IMR-90 (cell line): ENCODE data around the gene C12orf57. TPM values are rescaled to one million over a fixed set of nuclear protein-coding genes. Genes with fewer than 3 reads are reported as not detected.
A peak's percentile ranks its signal among the peaks of the same experiment; 100 is the strongest.

Source experiments
- ATAC-seq: fragments of 200-7000 bp; cut with Tn5 transposase; 2 replicates; pipeline ENCODE4 v1.9.1; 2020; ENCODE audit warnings: low read depth, mild to moderate bottlenecking, moderate library complexity
- BruUV-seq: library from RNA; stranded (reverse); fragments of 400-500 nt; replicated peaks from 2 replicates; lab custom pipeline; 2021; lab: Mats Ljungman, UMichigan
- CTCF ChIA-PET: fragments of 300-600 bp; formaldehyde crosslinking; extraction: SDS; loops from one replicate; lab custom pipeline; 2021; ENCODE audit warnings: antibody characterized with exemption; lab: Yijun Ruan, JAX
- POLR2A ChIA-PET: fragments of 300-600 bp; sonication (Branson Sonifier 250); formaldehyde crosslinking; loops from one replicate; lab custom pipeline; 2022; ENCODE audit warnings: antibody characterized with exemption; ENCODE audit not compliant: unreplicated experiment; lab: Charles Lee
- DNase-seq: peaks from one replicate; pipeline ENCODE4 v3.0.0; 2013
- H2AFZ ChIP-seq: replicated peaks from 2 replicates; pipeline ENCODE3; 2013; ENCODE audit warnings: low read length, mild to moderate bottlenecking; ENCODE audit not compliant: poor library complexity
- H2AK5ac ChIP-seq: 2 replicates; pipeline ENCODE4 v1.6.1; 2013; ENCODE audit warnings: low read depth, low read length, inconsistent platforms
- H2AK9ac ChIP-seq: replicated peaks from 2 replicates; pipeline ENCODE3; 2013; ENCODE audit warnings: mild to moderate bottlenecking, low read depth, low read length, moderate library complexity; ENCODE audit not compliant: poor library complexity
- H2BK120ac ChIP-seq: 2 replicates; pipeline ENCODE4 v1.6.1; 2013; ENCODE audit warnings: low read depth, low read length, inconsistent platforms
- H2BK15ac ChIP-seq: 3 replicates; pipeline ENCODE4 v1.6.1; 2013; ENCODE audit warnings: low read depth, low read length, inconsistent platforms
- H2BK20ac ChIP-seq: 2 replicates; pipeline ENCODE4 v1.6.1; 2013; ENCODE audit warnings: low read depth, mild to moderate bottlenecking, inconsistent platforms, low read length, moderate library complexity
- H2BK5ac ChIP-seq: 2 replicates; pipeline ENCODE4 v1.6.1; 2013; ENCODE audit warnings: mild to moderate bottlenecking, low read depth, low read length, inconsistent platforms; ENCODE audit not compliant: poor library complexity, severe bottlenecking
- H3K14ac ChIP-seq: replicated peaks from 2 replicates; pipeline ENCODE4 v1.6.1; 2013; ENCODE audit warnings: low read depth, low read length, inconsistent platforms
- H3K18ac ChIP-seq: 2 replicates; pipeline ENCODE4 v1.6.1; 2013; ENCODE audit warnings: low read depth, low read length, control low read depth
- H3K23ac ChIP-seq: 2 replicates; pipeline ENCODE4 v1.6.1; 2013; ENCODE audit warnings: low read depth, low read length, inconsistent platforms
- H3K27ac ChIP-seq: 2 replicates; pipeline ENCODE4 v1.5.1; 2013; ENCODE audit warnings: mild to moderate bottlenecking, control low read depth, low read length; ENCODE audit not compliant: insufficient read depth
- H3K27me3 ChIP-seq: 2 replicates; pipeline ENCODE4 v1.6.1; 2013; ENCODE audit warnings: low read length; ENCODE audit not compliant: control insufficient read depth, insufficient read depth
- H3K36me3 ChIP-seq: 2 replicates; pipeline ENCODE4 v1.6.1; 2013; ENCODE audit warnings: low read length, mixed read lengths; ENCODE audit not compliant: control insufficient read depth, insufficient read depth
- H3K4ac ChIP-seq: 2 replicates; pipeline ENCODE4 v1.6.1; 2013; ENCODE audit warnings: low read depth, low read length, inconsistent platforms
- H3K4me1 ChIP-seq: 2 replicates; pipeline ENCODE4 v1.6.1; 2013; ENCODE audit warnings: low read length, mixed read lengths; ENCODE audit not compliant: control insufficient read depth, insufficient read depth
- H3K4me2 ChIP-seq: 2 replicates; pipeline ENCODE4 v1.6.1; 2013; ENCODE audit warnings: low read depth, mild to moderate bottlenecking, control low read depth, low read length, moderate library complexity
- H3K4me3 ChIP-seq: 2 replicates; pipeline ENCODE4 v1.5.1; 2013; ENCODE audit warnings: low read depth, mild to moderate bottlenecking, control low read depth, low read length, moderate library complexity; ENCODE audit not compliant: insufficient read depth
- H3K56ac ChIP-seq: 2 replicates; pipeline ENCODE4 v1.6.1; 2013; ENCODE audit warnings: low read length, inconsistent platforms; ENCODE audit not compliant: insufficient read depth; ENCODE audit errors: extremely low read depth
- H3K79me1 ChIP-seq, 2 experiments: 2 replicates each; pipeline ENCODE4 v1.6.1; 2013; ENCODE audit warnings: low read length in 2 of 2, inconsistent platforms in 1 of 2, low read depth in 1 of 2
- H3K9ac ChIP-seq: 2 replicates; pipeline ENCODE4 v1.6.1; 2013; ENCODE audit warnings: low read depth, low read length, control low read depth
- H3K9me1 ChIP-seq: 2 replicates; pipeline ENCODE4 v1.6.1; 2013; ENCODE audit warnings: low read length, inconsistent platforms; ENCODE audit not compliant: insufficient read depth
- H3K9me3 ChIP-seq: 2 replicates; pipeline ENCODE4 v1.6.1; 2013; ENCODE audit warnings: low read length; ENCODE audit not compliant: control insufficient read depth, insufficient read depth
- H4K20me1 ChIP-seq: 2 replicates; pipeline ENCODE4 v1.6.1; 2013; ENCODE audit warnings: low read length, inconsistent platforms; ENCODE audit not compliant: insufficient read depth
- H4K5ac ChIP-seq: 2 replicates; pipeline ENCODE4 v1.6.1; 2013; ENCODE audit warnings: mild to moderate bottlenecking, low read depth, low read length, control low read depth
- H4K8ac ChIP-seq, 2 experiments: 2 replicates each; pipeline ENCODE4 v1.6.1; 2013; ENCODE audit warnings: low read depth in 2 of 2, low read length in 2 of 2, control low read depth in 1 of 2, inconsistent platforms in 1 of 2
- H4K91ac ChIP-seq: 2 replicates; pipeline ENCODE4 v1.6.1; 2013; ENCODE audit warnings: low read depth, low read length, inconsistent platforms; ENCODE audit not compliant: insufficient read depth
- FOS ChIP-seq: fragments of 150-350 bp; IDR thresholded peaks from 2 replicates; pipeline ENCODE4 v1.6.1; 2016; ENCODE audit warnings: low read depth, low read length
- WGBS, 2 experiments: methylation state at CpG; one replicate each; pipeline versions ENCODE4 v1.1.5 to v1.1.7; 2013; ENCODE audit warnings: missing lambda C conversion rate in 2 of 2; ENCODE audit not compliant: insufficient read length in 1 of 2; ENCODE audit errors: extremely low coverage in 2 of 2; 5-methylcytosine and 5-hydroxymethylcytosine counted together
- dilution Hi-C: fragments of 300-500 bp; cut with HindIII; formaldehyde crosslinking; loops from one replicate; pipeline ENCODE4 v1.14.3; 2018; ENCODE audit warnings: low sequenced_read_pairs; ENCODE audit not compliant: unreplicated experiment
- in situ Hi-C: fragments of 300-500 bp; cut with MboI; formaldehyde crosslinking; loops from 3 replicates; pipeline ENCODE4 v1.14.3; 2019; ENCODE audit warnings: low sequenced_read_pairs, inconsistent platforms, mixed read lengths
- intact Hi-C: fragments of 100-400 bp; cut with micrococcal nuclease; formaldehyde crosslinking; loops from 2 replicates; pipeline ENCODE4 v1.10.0; 2022
- polyA plus RNA-seq, 3 experiments: library from polyadenylated mRNA; depleted of rRNA; stranded (reverse); fragments of >200 nt; gene quantifications; 2 replicates each; pipeline ENCODE4 v1.2.3, GENCODE V29; 2012; ENCODE audit warnings: low replicate concordance in 1 of 3
- total RNA-seq: library from RNA; depleted of rRNA; stranded (reverse); fragments of >200 nt; gene quantifications from 2 replicates; pipeline ENCODE4 v1.2.3, GENCODE V29; 2012
- TF ChIP-seq, protein P1 (sequence below): fragments of 150-350 bp; IDR thresholded peaks from 2 replicates; pipeline ENCODE4 v1.6.1; 2017; ENCODE audit warnings: mild to moderate bottlenecking, antibody characterized with exemption, low read length, low read depth

Gene C12orf57
- total and polyA plus RNA-seq, 2 of the 4 experiments (the other 2 are of a cell fraction): 238 to 530 TPM

DNA sequence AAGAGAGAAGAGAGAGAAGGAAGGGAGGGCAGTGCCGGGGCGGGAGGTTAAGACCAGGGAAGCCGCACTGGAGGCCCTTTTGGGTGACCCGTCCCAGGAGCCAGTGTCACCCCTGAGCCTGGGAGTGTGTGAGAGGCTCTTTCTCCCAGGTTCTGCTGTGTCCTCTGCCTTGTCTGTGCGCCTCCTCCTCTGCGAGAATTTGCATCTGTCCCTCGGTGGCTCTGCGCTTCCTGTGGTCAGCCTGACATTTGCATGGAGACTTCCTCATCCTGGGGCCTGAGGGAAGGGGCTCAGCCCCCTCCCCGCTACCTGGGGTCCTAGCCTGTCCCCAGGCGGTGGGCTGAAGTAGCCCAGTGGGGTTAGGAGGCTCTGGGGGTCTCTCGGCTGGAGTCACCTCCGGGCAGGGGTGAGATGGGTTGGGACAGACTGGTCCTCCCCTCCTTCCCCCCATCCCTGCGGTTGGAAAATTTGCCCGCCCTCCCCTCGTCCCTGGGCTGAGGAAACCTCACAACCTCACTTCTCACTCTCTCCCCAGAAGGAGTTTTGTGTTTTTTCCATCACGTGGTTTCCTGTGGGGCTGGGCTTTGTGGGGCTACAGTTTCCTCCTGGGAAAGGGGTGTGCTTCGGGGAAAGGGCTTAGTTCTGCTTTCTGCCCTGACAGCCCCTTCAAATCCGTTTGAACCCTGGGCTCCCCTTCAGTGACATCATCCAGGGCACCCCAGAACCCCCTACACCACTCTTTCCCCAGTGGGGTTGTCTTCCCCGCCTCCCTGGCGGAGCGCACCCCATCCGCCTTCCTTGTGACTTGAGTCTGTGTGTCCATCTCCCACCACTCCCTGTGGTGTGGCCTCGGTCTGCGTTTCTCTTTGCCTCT, 9.9 kb downstream of the C12orf57 start:
- Histone ChIP-seq H2BK120ac (no peak overlapping the region), H2AK5ac (peak overlapping the region; percentile 46; the same call in 1 of the 2 replicates), H2BK20ac (no peak overlapping the region), H3K9me1 (no peaks in the 10 kb centered on the region), H3K4me2 (no peak overlapping the region), H3K27ac (no peak overlapping the region), H3K27me3 (no peaks in the 10 kb centered on the region), H2BK15ac (no peak overlapping the region; the same call in 2 of the 3 replicates), H3K4me1 (0 out of 2 replicates have a peak, but pooled peaks cover 2% of the 10 kb centered on the region), H4K8ac (peak overlapping the region in 1 of 2 experiments; percentile 24; a peak in 2 of 4 replicates), H3K23ac (no peak overlapping the region), H3K4me3 (no peak overlapping the region), H3K36me3 (no peaks in the 10 kb centered on the region), H2AK9ac (peak overlapping the region; percentile 81), H3K56ac (no peak overlapping the region), H2AFZ (peak overlapping the region; percentile 87), H2BK5ac (no peak overlapping the region), H3K18ac (no peak overlapping the region), H4K20me1 (no peaks in the 10 kb centered on the region), H4K91ac (no peak overlapping the region), H3K14ac (peak overlapping the region; percentile 71), H3K4ac (peak overlapping the region; percentile 73; the same call in 1 of the 2 replicates), H3K9ac (no peak overlapping the region), H4K5ac (peak overlapping the region; percentile 9; the same call in 1 of the 2 replicates), H3K9me3 (no peaks in the 10 kb centered on the region), H3K79me1 (no peaks in the 10 kb centered on the region)
- TF ChIP-seq FOS: no peak
- TF ChIP-seq, protein P1, sequence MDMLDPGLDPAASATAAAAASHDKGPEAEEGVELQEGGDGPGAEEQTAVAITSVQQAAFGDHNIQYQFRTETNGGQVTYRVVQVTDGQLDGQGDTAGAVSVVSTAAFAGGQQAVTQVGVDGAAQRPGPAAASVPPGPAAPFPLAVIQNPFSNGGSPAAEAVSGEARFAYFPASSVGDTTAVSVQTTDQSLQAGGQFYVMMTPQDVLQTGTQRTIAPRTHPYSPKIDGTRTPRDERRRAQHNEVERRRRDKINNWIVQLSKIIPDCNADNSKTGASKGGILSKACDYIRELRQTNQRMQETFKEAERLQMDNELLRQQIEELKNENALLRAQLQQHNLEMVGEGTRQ: peak; percentile 73
- CTCF ChIA-PET: no interaction called here
- BruUV-seq: no TSS peak
- DNase-seq: no peak
- 80% methylated on average over 11 of the region's 24 CpGs; no CpG with 5 or more reads in 1 of the 2 experiments for WGBS, 2 experiments
- in situ Hi-C loops (no loop called here), dilution Hi-C loops (no loop called here), intact Hi-C loops (no loop called here)
- POLR2A ChIA-PET: no interaction called here
- ATAC-seq: peak; percentile 42; the same call in 1 of the 2 replicates
